Esophagus muscularis mucosa (tissue), 4 donors: ENCODE data around the gene CDKN2B-AS1. TPM values are rescaled to one million over a fixed set of nuclear protein-coding genes. Genes with fewer than 3 reads are reported as not detected.

Experiments
- DNase-seq: peaks from one replicate; pipeline ENCODE4 v3.0.0-alpha.2; 2017; ENCODE audit errors: extremely low spot score
- H3K27ac ChIP-seq, 4 donors: fragments of 200-600 bp; sonication (generic); replicated peaks in 1 of 4; 1 replicate in 3 of 4; 2 replicates in 1 of 4; pipeline ENCODE4 v1.5.1; 2016 to 2019; ENCODE audit warnings: mild to moderate bottlenecking in 1 of 4
- H3K27me3 ChIP-seq, 4 donors: fragments of 200-600 bp; sonication (generic); one replicate each; pipeline versions ENCODE4 v1.5.1 to v1.6.0; 2016 to 2019
- H3K36me3 ChIP-seq, 4 donors: fragments of 200-600 bp; sonication (generic); one replicate each; pipeline ENCODE4 v1.5.1; 2016 to 2019
- H3K4me1 ChIP-seq, 4 donors: fragments of 200-600 bp; sonication (generic); one replicate each; pipeline ENCODE4 v1.5.1; 2016 to 2019
- H3K4me3 ChIP-seq, 4 donors: fragments of 200-600 bp; sonication (generic); 1 replicate in 2 of 4; 2 replicates in 2 of 4; pipeline ENCODE4 v1.5.1; 2016 to 2019; ENCODE audit warnings: mild to moderate bottlenecking in 4 of 4, moderate library complexity in 1 of 4
- H3K9me3 ChIP-seq, 4 donors: fragments of 200-600 bp; sonication (generic); 1 replicate in 3 of 4; 2 replicates in 1 of 4; pipeline ENCODE4 v1.5.1; 2016 to 2019
- EP300 ChIP-seq: sonication (generic); formaldehyde crosslinking; IDR thresholded peaks from one replicate; pipeline ENCODE4 v1.6.1; 2017; ENCODE audit warnings: antibody characterized with exemption
- POLR2A ChIP-seq: fragments of 450-650 bp; IDR thresholded peaks from one replicate; pipeline ENCODE4 v1.6.1; 2017; ENCODE audit warnings: antibody characterized with exemption, moderate library complexity, mild to moderate bottlenecking, low read depth
- POLR2AphosphoS5 ChIP-seq, 2 donors: sonication (generic); formaldehyde crosslinking; IDR thresholded peaks; one replicate each; pipeline ENCODE4 v1.6.1; 2017; ENCODE audit warnings: antibody characterized with exemption in 2 of 2
- WGBS: methylation state at CpG from one replicate; pipeline ENCODE4 v1.1.5; 2018; 5-methylcytosine and 5-hydroxymethylcytosine counted together
- intact Hi-C: fragments of 100-400 bp; cut with DNase I; formaldehyde crosslinking; loops from one replicate; pipeline ENCODE4 v1.15.1; 2023
- total RNA-seq, 4 donors: library from RNA; depleted of rRNA; stranded (reverse); fragments of >200 nt; gene quantifications; one replicate each; pipeline versions ENCODE4 v1.1.0 to v1.2.1, GENCODE V29; 2016
- TF ChIP-seq, protein P1 (sequence below), 3 experiments: fragments of 200-600 bp in 2 of 3; fragments of 450-650 bp in 1 of 3; sonication (generic) in 2 of 3; IDR thresholded peaks; one replicate each; pipeline ENCODE4 v1.5.1; 2017 to 2019; ENCODE audit warnings: antibody characterized with exemption in 3 of 3, mild to moderate bottlenecking in 2 of 3, moderate library complexity in 1 of 3

Gene CDKN2B-AS1
- total RNA-seq, 4 donors from 2014 or later: 0.52 to 1.3 (median 0.85) TPM

DNA sequence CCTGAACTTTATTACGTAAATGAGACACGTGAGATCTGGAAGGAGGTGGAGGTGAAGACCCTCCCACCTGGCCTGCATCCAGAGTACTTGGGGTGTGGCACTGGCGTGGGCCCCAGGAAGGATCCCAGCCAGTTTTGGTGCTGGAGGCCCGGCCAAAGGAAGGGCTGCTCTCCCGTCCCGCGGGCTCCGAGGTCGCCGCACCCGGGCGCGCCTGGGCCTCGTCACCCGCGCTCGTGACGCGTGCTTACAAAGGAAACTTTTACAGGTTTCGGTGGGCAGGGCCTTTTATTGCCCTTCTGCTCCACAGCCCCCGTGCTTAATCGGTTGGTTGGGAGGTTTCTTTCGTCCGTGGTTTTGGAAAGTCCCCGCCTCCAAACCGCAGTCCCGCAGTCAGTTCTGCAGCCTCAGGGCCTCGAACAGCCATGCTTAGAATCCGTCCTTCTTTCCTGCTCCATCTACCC lies 29.6 kb upstream of the CDKN2B-AS1 start:
- Histone ChIP-seq H3K36me3 (no peaks in the 10 kb centered on the region), H3K9me3 (peaks cover 0 to 3% (median 0%) of the 10 kb centered on the region in 4 donors), H3K27me3 (peaks cover 2 to 78% (median 52%) of the 10 kb centered on the region in 4 donors), H3K27ac (no peak overlapping the region), H3K4me3 (peak overlapping the region; percentile 31 to 46 (median 38)), H3K4me1 (peaks cover 10 to 33% (median 28%) of the 10 kb centered on the region in 4 donors)
- WGBS: 5% methylated on average over 29 of the region's 29 CpGs
- intact Hi-C loops: no loop called here
- no peak for DNase-seq
- TF ChIP-seq POLR2A (no peak), EP300 (no peak), POLR2AphosphoS5 (IDR thresholded peaks at IDR 0.05) (no peak)
- TF ChIP-seq, protein P1, sequence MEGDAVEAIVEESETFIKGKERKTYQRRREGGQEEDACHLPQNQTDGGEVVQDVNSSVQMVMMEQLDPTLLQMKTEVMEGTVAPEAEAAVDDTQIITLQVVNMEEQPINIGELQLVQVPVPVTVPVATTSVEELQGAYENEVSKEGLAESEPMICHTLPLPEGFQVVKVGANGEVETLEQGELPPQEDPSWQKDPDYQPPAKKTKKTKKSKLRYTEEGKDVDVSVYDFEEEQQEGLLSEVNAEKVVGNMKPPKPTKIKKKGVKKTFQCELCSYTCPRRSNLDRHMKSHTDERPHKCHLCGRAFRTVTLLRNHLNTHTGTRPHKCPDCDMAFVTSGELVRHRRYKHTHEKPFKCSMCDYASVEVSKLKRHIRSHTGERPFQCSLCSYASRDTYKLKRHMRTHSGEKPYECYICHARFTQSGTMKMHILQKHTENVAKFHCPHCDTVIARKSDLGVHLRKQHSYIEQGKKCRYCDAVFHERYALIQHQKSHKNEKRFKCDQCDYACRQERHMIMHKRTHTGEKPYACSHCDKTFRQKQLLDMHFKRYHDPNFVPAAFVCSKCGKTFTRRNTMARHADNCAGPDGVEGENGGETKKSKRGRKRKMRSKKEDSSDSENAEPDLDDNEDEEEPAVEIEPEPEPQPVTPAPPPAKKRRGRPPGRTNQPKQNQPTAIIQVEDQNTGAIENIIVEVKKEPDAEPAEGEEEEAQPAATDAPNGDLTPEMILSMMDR (IDR thresholded peaks at IDR 0.05): no peak

DNA sequence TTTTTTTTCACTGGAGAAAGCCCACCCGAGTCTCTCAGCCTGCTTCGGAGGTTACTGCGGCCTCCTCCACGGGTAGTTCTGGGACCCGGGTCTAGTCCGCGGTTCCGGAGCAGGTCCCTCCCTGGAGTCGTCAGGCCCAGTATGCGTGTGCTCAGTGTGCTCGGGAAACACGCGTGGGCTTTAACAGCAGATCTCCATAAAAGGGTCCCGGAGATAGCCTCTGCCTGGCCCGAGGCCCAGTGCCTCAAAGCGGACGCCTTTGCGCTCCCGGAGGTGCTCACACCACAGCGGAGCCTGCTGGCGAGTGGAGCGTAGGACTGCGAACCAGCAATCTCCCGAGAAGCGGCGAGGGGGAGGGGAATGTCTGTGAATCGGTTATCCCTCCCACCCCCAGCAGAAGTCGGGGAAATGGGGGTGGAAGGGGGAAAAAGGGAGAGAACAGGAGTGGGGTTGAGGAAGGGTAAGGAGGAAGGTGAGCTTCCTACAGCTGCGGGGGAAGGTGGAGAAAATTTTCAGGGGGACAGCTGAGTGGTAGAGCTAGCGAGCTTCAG lies 29.1 kb upstream of the CDKN2B-AS1 start:
- peaks cover 7 to 83% (median 57%) of the 10 kb centered on the region in 4 donors for H3K27me3 ChIP-seq
- no peak for DNase-seq
- 1% methylated on average over 25 of the region's 30 CpGs for WGBS
- H3K4me3 ChIP-seq: peak overlapping the region; percentile 31 to 46 (median 38)
- intact Hi-C loops: no loop called here
- no peaks in the 10 kb centered on the region for H3K36me3 ChIP-seq
- peaks cover 0 to 3% (median 0%) of the 10 kb centered on the region in 4 donors for H3K9me3 ChIP-seq
- no peak overlapping the region for H3K27ac ChIP-seq
- H3K4me1 ChIP-seq: peaks cover 10 to 34% (median 28%) of the 10 kb centered on the region in 4 donors
- no peak for TF ChIP-seq POLR2A
- TF ChIP-seq, protein P1 (IDR thresholded peaks at IDR 0.05): peak in 2 of 3 experiments; percentile 11 to 27
- no peak for TF ChIP-seq EP300
- no peak for TF ChIP-seq POLR2AphosphoS5 (IDR thresholded peaks at IDR 0.05)

DNA sequence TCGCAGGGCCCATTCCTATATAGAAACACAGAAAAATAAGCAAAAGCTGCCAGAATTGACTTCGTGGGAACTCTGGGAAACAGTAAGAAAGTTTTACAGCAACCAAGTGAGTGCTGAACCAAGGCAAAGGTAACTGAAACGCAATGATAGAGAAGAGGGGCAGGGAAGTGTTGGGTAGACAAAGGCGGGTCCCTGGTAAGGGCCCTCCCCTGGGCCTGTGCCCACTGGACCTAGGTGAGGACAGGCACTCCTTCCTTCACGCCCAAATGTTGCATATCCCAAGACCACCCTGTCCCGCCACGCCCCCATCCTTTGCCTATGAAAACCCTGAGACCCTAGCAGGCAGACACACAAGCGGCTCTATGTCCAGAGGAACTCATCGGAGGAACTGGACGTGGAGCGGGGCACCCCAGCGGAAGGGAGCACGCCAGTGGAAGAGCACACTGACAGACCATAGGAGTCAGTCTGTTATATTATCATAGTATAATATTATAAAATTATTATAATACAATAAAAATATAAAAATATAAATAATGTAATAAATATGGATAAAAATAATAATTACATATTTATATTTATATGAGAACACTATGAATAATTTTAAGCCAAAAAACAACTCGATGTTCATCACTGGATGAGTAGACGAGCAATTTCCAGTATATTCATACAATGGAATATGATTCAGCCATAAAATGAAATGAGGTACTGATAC lies 28.3 kb upstream of the CDKN2B-AS1 start:
- intact Hi-C loops: no loop called here
- DNase-seq: no peak
- H3K27me3 ChIP-seq: peaks cover 11 to 92% (median 65%) of the 10 kb centered on the region in 4 donors

DNA sequence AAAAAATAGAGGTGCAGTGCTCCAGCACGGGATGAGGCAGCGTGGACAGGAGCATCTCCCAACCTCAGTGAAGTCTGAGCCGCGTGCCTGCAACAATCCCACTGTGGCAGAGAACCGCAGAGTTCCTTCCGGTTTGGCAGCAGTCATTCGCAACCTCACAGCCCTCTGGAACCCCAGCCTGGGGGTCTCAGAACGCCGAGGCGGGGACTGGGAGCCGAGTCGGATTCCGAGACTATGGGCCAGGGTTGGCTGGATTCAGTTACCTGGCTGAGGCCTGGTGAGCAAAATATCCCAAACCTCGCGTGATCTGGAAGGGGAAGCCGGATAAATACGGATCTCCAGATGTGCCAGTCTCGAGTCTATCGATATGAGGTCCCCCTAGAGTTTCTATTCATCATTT lies 27.4 kb upstream of the CDKN2B-AS1 start:
- Histone ChIP-seq H3K27ac (no peak overlapping the region), H3K4me3 (no peak overlapping the region), H3K4me1 (peaks cover 13 to 43% (median 35%) of the 10 kb centered on the region in 4 donors), H3K36me3 (no peaks in the 10 kb centered on the region), H3K9me3 (peaks cover 0 to 3% (median 0%) of the 10 kb centered on the region in 4 donors), H3K27me3 (peaks cover 11 to 99% (median 74%) of the 10 kb centered on the region in 4 donors)
- WGBS: 34% methylated on average over 11 of the region's 19 CpGs
- intact Hi-C loops: no loop called here
- DNase-seq: no peak
- TF ChIP-seq POLR2A (no peak), POLR2AphosphoS5 (IDR thresholded peaks at IDR 0.05) (no peak), EP300 (no peak)
- TF ChIP-seq, protein P1 (IDR thresholded peaks at IDR 0.05): no peak

More for the DNA sequence above, 28.3 kb upstream of the CDKN2B-AS1 start:
- TF ChIP-seq EP300 (no peak), POLR2A (no peak), POLR2AphosphoS5 (IDR thresholded peaks at IDR 0.05) (no peak)
- TF ChIP-seq, protein P1 (IDR thresholded peaks at IDR 0.05): no peak
- Histone ChIP-seq H3K4me1 (peaks cover 13 to 42% (median 34%) of the 10 kb centered on the region in 4 donors), H3K27ac (no peak overlapping the region), H3K9me3 (peaks cover 0 to 3% (median 0%) of the 10 kb centered on the region in 4 donors), H3K4me3 (no peak overlapping the region), H3K36me3 (no peaks in the 10 kb centered on the region)
- WGBS: 21% methylated on average over 15 of the region's 15 CpGs
